A204.1 (cell line): Measurements from ENCODE around the gene NIPSNAP3A.
"Not testable (repeated sequence)": the region's sequence is repeated elsewhere in the genome, so short reads cannot be mapped to it uniquely, and the experiment has no call there.

Experiments
- FAIRE-seq: peaks from 2 replicates; lab custom pipeline; 2012; peaks lifted over from hg19 to GRCh38; lab: Jason Lieb, UNC

NIPSNAP3A gene

DNA sequence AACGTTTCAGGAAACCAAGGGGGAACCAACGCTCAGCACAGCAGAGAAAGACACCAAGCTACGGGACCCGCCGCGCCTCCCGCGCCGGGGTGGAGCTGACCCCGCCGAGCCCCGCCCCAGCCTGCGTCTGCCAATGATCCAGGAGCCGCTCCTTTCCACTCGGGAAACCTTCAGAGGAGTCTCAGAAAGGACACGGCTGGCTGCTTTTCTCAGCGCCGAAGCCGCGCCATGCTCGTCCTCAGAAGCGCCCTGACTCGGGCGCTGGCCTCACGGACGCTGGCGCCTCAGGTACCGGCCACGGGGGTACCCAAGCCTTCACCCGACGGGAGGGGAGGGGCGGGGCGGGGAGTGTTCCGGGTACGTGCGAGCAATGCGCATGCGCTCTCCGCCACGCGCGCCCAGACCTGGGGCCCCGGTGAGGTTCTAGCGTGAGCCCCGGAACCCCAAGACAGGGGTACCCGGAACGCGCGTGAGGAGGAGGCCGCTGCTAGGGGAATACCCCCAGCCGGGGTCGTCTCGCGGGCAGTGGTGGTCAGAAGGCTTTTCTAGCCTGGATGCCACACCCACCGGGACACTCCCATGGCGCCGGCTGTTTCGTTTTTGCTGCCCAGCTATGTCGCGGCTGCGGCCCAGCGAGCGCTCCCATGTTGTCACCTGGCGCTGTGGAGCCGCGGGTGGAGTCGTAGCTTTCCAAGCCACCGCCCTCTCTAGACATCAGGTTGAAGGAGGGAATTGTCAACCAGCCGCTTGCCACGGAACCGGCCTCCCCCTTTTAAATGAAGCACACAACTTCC is at the start of gene NIPSNAP3A:
NIPSNAP3A (plus strand) TSS at position 119 of the 794 bp plus-strand sequence; CDS start at position 229, 110 bp downstream.
- no peak for FAIRE-seq

DNA sequence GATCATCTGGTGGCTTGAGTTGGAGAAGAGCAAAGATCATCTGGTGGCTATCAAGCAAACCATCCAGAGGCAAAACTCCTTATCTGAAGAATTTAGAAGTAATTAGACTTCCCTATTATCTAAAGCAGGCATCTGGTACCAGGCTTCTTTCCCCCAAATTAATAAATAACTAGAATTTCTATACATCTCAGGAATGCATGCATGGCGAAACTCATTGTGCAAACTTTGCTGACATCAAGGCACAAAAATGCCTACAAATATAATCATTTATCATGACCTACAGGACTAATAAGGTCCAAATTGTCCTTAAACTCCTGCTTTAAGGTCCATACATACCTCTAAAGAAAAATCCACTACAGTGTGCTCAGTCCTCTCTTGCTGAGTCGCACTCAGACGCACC is 47.2 kb upstream of the NIPSNAP3A start:
- no peak for FAIRE-seq

DNA sequence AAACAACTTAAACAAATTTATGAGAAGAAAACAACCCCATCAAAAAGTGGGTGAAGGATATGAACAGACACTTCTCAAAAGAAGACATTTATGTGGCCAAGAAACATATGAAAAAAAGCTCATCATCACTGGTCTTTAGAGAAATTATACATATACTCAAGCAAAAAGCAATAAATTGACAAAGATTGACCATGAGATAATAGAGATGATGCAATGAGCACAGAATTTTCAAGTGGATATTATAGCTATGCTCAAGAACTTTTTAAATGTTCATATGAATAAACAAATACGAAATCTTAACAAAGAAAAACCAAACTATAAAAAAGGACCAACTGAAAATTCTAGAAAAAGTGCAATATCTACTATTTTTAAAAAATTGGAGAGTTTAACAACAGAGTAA is 38.7 kb upstream of the NIPSNAP3A start:
- not testable (repeated sequence) for FAIRE-seq

DNA sequence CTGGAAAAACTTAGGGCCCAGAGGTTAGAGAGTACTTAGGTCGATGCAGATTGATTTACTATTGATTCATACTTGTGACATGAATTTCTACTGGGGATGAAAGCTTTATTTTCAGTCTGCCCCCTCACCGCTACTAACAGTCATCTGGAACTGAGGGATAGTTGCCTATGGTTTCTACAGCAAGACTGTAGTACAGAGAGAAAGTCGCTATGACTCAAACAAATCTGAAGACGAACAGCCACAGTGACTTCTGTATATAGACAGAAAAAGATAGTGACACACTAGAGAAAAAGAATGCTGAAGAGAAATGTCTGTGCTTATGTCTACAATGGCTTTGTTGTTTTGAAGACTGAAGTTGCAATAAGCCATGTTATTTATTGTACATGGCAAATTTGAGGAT is 35.9 kb upstream of the NIPSNAP3A start:
- no peak for FAIRE-seq

- no peak for FAIRE-seq
These were observed 22.5 kb upstream of the NIPSNAP3A start for GRCh38 chr9:104725014-104725413.

GRCh38 chr9:104738452-104738851 is 9.0 kb upstream of the NIPSNAP3A start:
- FAIRE-seq = no peak

- FAIRE-seq = no peak
These were observed 6.9 kb upstream of the NIPSNAP3A start for GRCh38 chr9:104740621-104741020.

DNA sequence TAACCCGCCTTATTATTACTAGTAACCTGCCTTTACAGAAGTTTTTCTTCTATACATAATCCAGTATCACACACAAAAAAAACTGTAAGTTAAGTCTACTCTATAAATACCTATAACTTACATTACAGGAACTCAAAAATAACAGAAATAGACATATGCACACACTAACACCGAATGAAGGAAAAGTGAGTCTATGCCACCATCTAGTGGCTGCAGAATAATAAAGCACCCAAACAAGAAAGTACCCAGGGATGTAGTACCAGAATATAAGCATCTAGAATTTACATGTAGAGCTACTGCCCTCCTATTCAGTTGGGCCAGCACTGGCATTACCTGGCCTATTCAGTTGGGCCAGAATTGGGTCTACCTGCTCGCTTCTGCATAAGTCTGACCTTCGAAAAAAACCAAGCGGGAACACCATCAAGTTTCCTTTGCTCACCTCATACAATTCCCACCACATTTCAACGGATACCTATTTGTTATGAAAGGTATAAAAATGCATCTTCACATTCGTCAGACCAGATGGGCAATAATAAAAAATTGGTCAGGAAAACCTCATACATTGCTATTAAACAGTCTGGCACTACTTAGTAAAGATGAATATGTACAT is 4.0 kb upstream of the NIPSNAP3A start:
- peak; percentile 98 for FAIRE-seq

- FAIRE-seq = no peak
These were observed 1.6 kb upstream of the NIPSNAP3A start for GRCh38 chr9:104745852-104746251.

DNA sequence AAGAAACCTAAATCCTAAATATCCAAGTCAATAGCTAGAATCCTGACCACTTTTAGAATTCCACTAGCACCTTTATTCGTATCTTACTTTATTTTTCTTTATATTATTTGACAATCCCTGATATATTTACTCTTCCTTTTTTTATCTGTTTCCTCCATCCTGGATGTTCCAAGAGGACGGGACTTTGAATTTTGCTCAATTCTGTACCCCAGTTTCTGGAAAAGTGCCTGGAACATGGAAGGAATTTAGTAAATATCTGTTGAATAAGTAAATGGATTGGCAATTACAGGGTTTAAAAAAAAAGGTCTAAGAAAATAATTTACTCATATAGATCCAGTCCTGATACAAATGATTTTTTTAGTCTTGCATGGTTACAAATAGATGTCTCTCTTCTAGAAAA is 1.2 kb upstream of the NIPSNAP3A start:
- FAIRE-seq = no peak

DNA sequence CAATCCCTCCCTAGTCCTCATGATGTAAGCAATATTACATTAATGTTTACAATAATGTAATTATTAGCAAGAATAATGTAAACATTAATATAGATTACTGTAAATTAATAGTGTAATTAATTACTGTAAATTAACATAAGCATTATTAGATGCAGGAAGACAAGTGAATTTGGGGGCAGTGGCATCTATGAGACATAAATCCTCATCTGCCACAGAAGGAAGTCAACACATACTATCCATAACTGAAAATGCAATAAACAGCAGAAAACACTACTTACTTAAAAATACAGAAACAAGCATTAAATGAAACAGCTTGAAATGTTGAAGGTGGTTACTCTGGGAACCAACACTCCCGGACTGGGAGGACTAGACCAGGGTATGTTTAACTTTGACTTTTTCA is 685 bp upstream of the NIPSNAP3A start:
- FAIRE-seq = no peak

- no peak for FAIRE-seq
These were observed 278 bp upstream of the NIPSNAP3A start for GRCh38 chr9:104747245-104747564.

DNA sequence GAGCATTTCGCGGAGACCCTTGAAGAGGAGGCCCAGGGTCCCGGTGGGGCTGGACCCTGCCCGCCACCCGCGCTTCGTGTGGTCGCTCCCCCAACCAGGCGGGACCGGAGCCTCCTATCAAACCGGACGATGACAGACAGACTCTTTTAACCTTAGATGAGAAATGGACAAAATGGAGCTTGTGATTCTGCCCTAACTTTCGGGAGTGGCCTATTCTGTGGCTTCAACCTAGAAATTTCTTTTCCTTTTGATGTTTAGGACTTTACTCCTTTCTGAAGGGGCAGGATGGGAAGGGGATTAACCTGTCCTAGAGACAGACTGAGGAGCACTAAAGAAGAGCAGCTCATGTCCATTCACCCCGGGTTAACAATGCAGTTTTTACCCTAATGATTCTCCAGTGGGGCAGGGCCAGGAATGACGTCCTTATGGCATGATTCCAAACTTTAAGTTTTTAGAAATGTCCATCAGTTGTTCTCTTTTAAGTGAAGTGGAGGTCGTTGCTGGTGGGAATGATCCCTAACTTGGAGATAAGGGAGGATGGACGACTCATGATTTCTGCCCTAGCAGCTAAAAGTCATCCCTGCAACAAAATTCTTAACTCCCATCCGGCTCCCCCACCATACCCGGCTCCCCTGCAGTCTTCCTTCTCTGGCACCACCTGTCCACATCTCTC is 1.0 kb downstream of the NIPSNAP3A start:
- no peak for FAIRE-seq

DNA sequence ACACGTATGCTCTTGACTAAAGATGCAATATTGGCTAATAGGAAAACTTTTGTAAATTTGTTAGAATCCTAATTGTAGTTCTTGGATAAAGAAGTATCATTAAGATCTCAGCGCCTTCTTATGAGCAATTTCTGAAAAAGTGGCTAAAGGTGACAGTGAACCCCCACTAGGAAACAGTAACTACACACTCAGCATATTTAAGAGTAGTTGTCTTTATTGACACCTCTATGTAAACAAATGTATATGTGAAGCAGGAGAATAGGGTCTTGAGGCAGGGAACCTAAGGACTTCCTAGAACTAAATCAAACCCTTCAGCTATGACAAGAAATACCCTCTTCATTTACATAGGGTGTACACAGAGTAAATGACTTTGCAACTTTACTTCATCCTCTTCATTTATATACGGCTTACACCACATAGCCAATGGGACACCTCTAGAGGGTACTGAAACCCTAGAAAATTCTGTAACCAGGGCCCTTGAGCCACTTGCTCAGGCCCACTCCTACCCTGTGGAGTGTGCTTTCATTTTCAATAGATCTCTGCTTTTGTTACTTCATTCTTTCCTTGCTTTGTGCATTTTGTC is 2.8 kb downstream of the NIPSNAP3A start:
- FAIRE-seq = no peak

DNA sequence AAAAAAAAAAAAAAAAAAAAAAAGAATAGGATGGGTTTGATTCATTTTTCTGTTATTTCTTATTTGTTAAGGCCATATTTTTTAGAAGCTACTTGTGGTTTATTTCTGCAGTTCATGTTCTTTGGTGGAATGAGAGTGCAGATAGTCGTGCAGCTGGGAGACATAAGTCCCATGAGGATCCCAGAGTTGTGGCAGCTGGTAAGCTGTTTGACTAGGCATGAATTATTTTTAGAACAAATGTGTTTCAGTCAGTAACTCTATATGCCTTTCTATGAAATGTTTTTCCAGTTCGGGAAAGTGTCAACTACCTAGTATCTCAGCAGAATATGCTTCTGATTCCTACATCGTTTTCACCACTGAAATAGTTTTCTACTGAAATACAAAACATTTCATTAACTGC is 11.5 kb downstream of the NIPSNAP3A start:
- no peak for FAIRE-seq

- FAIRE-seq = no peak
These were observed 17.7 kb downstream of the NIPSNAP3A start for GRCh38 chr9:104765138-104765537.

DNA sequence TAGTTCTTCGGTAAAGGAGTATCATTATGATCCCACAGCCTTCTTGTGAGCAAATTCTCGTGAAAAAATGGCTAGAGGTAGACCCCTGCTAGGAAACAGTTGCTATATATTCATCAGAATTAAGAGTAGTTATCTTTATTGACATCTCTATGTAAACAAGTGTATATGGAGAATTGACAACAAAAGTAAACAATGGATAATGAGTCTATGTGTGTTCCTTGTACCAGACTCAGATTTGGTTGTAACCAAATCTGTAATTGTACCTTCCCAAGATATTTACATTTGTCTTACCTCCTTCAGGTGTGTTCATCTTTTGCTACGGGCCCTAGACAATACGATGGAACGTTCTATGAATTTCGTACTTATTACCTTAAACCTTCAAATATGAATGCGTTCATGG is 18.5 kb downstream of the NIPSNAP3A start:
- no peak for FAIRE-seq

DNA sequence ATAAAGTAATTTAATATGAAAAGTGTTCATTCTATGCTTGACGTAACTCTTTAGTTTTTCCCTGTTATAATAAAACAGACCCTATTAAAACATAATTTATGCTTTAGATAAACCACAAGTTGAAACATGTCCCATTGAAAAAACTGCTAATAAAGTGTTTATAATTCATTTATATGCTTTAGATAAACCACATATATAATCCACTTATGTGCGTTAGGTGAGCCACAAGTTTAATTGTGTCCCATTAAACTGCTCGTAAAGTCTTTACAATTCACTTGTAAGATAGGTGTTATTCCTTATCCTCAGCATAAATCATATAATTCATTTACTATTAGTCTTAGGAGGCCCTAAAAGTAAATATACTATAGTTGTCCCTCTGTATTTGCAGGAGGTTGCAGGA is 20.0 kb downstream of the NIPSNAP3A start:
- no peak for FAIRE-seq

GRCh38 chr9:104769029-104769428 is 21.5 kb downstream of the NIPSNAP3A start:
- FAIRE-seq = not testable (repeated sequence)

DNA sequence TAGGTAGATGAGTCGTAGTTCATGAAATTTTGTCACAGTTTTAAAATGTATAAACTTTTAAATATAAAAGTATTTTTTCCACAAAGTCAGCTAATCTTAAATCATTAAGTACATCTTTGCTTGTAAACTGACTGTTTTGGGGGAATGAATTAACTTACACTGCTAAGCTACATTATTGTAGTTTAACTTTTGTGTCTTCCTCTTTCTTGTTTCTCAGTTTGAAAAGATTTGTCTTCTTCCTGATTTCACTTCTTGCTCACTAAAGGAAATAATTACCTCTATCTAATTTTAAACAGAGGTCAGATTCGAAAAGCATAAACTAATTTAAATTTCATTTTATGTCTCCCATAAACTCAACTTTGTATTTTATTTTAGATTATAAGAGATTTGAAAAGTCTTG is 22.2 kb downstream of the NIPSNAP3A start:
- no peak for FAIRE-seq

DNA sequence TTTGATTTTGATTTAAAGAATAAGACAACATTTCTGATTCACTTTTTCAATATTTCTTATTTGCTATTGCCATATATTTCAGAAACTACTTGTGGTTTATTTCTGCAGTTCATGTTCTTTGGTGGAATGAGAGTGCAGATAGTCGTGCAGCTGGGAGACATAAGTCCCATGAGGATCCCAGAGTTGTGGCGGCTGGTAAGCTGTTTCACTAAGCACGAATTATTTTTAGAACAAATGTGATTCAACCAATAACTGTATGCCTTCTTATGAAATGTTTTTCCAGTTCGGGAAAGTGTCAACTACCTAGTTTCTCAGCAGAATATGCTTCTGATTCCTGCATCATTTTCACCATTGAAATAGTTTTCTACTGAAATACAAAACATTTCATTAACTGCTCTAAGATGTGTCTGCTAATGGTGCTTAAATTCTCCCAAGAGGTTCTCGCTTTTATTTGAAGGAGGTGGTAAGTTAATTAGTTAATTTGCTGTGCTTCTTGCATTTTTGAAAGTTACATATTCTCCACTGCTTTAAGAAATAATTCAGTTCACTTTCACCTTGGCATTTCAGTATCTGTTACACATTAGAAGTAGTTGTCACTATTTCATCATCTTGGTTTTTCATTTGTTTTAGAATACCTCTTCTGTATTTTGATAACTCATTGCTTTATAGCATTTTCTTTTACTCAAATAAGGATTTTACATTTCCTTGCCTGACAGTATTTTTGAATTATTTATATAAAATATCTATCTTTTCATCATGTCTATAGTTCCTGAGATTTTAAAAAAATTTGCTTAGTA is 25.4 kb downstream of the NIPSNAP3A start:
- FAIRE-seq = no peak

DNA sequence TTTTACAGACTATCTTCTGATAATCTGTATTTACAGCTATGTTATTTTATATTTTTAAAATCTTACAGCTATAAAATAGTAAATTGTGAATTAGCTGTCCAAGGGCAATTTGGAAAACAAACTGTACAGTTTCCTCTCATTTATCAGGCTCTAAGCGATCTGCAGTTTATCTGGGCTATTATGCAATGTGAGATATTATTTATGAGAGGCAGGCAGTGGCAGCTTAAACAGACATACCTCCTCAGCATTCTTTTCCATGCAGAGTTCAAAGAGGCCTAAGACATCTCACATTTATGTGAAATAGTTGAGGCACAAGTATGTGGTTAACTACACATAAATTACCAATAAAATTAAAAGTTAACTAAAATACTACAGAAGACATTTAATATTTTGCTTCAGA is 26.6 kb downstream of the NIPSNAP3A start:
- no peak for FAIRE-seq
